ENCODE data around the gene ZW10.
A peak's percentile ranks its signal among the peaks of the same experiment; 100 is the strongest.

GRCh38 chr11:113796663-113797259 is 23.3 kb upstream of the ZW10 start:
- TF ChIP-seq CTCF (IDR thresholded peaks at IDR 0.05 in 4 of 5, conservative IDR thresholded peaks at IDR 0.05 in 1 of 5) (peak; percentile 57 to 75 (median 65)), POLR2A (IDR thresholded peaks at IDR 0.05) (no peak)
